ENCODE results near the gene GRIK4.
"Not testable (repeated sequence)": the region's sequence is repeated elsewhere in the genome, so short reads cannot be mapped to it uniquely, and the experiment has no call there.

The GRIK4 gene

GRCh38 chr11:120752668-120753067 lies 241.1 kb downstream of the GRIK4 start:
- Histone ChIP-seq H3K27me3 (ENCODE audit: insufficient read depth, insufficient read length) (no peaks in the 10 kb centered on the region), H3K36me3 (ENCODE audit: insufficient read depth, insufficient read length, low read length) (no peaks in the 10 kb centered on the region)

GRCh38 chr11:120756931-120757330 lies 245.4 kb downstream of the GRIK4 start:
- Histone ChIP-seq H3K9ac (ENCODE audit: insufficient read length, low read depth) (no peak overlapping the region), H3K9me3 (ENCODE audit: insufficient read depth, low read length) (no peaks in the 10 kb centered on the region), H3K4me3 (ENCODE audit: insufficient read length, low read depth) (no peak overlapping the region), H3K36me3 (ENCODE audit: insufficient read depth, insufficient read length, low read length) (no peaks in the 10 kb centered on the region), H3K27me3 (ENCODE audit: insufficient read depth, insufficient read length) (no peaks in the 10 kb centered on the region), H3K4me1 (ENCODE audit: insufficient read depth, insufficient read length) (peaks cover 4% of the 10 kb centered on the region)
- no peak for DNase-seq (ENCODE audit: low read depth, low spot score)
- TF ChIP-seq ZNF274 (IDR thresholded peaks at IDR 0.05; ENCODE audit: low read depth, low read length) (no peak), SUZ12 (IDR thresholded peaks at IDR 0.05; ENCODE audit: extremely low read depth, insufficient read depth, insufficient read length) (no peak), YY1 (IDR thresholded peaks at IDR 0.05; ENCODE audit: insufficient read depth, insufficient read length) (no peak)

More at GRCh38 chr11:120752668-120753067, 241.1 kb downstream of the GRIK4 start:
- no peak overlapping the region for H3K9ac ChIP-seq (ENCODE audit: insufficient read length, low read depth)
- TF ChIP-seq YY1 (IDR thresholded peaks at IDR 0.05; ENCODE audit: insufficient read depth, insufficient read length), result no peak
- TF ChIP-seq ZNF274 (IDR thresholded peaks at IDR 0.05; ENCODE audit: low read depth, low read length), result no peak
- TF ChIP-seq SUZ12 (IDR thresholded peaks at IDR 0.05; ENCODE audit: extremely low read depth, insufficient read depth, insufficient read length), result no peak
- peaks cover 9% of the 10 kb centered on the region for H3K4me1 ChIP-seq (ENCODE audit: insufficient read depth, insufficient read length)
- H3K4me3 ChIP-seq (ENCODE audit: insufficient read length, low read depth), result no peak overlapping the region
- no peaks in the 10 kb centered on the region for H3K9me3 ChIP-seq (ENCODE audit: insufficient read depth, low read length)
- no peak for DNase-seq (ENCODE audit: low read depth, low spot score)

- Histone ChIP-seq H3K27me3 (ENCODE audit: insufficient read depth, insufficient read length) (no peaks in the 10 kb centered on the region), H3K9ac (ENCODE audit: insufficient read length, low read depth) (no peak overlapping the region), H3K4me1 (ENCODE audit: insufficient read depth, insufficient read length) (peaks cover 4% of the 10 kb centered on the region), H3K36me3 (ENCODE audit: insufficient read depth, insufficient read length, low read length) (no peaks in the 10 kb centered on the region), H3K4me3 (ENCODE audit: insufficient read length, low read depth) (no peak overlapping the region), H3K9me3 (ENCODE audit: insufficient read depth, low read length) (no peaks in the 10 kb centered on the region)
- no peak for DNase-seq (ENCODE audit: low read depth, low spot score)
- no peak for TF ChIP-seq ZNF274 (IDR thresholded peaks at IDR 0.05; ENCODE audit: low read depth, low read length)
- no peak for TF ChIP-seq YY1 (IDR thresholded peaks at IDR 0.05; ENCODE audit: insufficient read depth, insufficient read length)
- no peak for TF ChIP-seq SUZ12 (IDR thresholded peaks at IDR 0.05; ENCODE audit: extremely low read depth, insufficient read depth, insufficient read length)
Measured at GRCh38 chr11:120759046-120759445, 247.5 kb downstream of the GRIK4 start.

DNA sequence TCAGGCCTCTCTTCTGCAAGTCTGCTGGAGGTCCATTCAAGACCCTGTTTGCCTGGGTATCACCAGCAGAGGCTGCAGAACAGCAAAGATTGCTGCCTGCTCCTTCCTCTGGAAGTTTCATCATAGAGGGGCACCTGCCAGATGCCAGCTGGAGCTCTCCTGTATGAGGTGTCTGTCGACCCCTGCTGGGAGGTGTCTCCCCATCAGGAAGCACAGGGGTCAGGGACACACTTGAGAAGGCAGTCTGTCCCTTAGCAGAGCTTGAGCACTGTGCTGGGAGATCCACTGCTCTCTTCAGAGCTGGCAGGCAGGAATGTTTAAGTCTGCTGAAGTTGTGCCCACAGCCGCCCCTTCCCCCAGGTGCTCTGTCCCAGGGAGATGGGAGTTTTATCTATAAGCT lies 254.2 kb downstream of the GRIK4 start:
- DNase-seq (ENCODE audit: low read depth, low spot score); H3K4me3 ChIP-seq (ENCODE audit: insufficient read length, low read depth); H3K36me3 ChIP-seq (ENCODE audit: insufficient read depth, insufficient read length, low read length); H3K27me3 ChIP-seq (ENCODE audit: insufficient read depth, insufficient read length); H3K4me1 ChIP-seq (ENCODE audit: insufficient read depth, insufficient read length); H3K9ac ChIP-seq (ENCODE audit: insufficient read length, low read depth): not testable (repeated sequence)
- H3K9me3 ChIP-seq (ENCODE audit: insufficient read depth, low read length), result peaks cover 10% of the 10 kb centered on the region; the same call in 1 of the 2 replicates

DNA sequence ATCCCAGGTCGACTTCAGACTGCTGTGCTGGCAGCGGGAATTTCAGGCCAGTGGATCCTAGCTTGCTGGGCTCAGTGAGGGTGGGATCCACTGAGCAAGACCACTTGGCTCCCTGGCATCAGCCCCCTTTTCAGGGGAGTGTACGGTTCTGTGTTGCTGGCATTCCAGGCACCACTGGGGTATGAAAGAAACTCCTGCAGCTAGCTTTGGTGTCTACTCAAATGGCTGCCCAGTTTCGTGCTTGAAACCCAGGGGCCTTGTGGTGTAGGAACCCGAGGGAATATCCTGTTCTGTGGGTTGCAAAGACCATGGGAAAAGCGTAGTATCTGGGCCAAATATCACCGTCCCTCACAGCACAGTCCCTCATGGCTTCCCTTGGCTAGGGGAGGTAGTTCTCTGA lies 254.8 kb downstream of the GRIK4 start:
- Histone ChIP-seq H3K9ac (ENCODE audit: insufficient read length, low read depth) (no peak overlapping the region), H3K4me1 (ENCODE audit: insufficient read depth, insufficient read length) (no peaks in the 10 kb centered on the region), H3K27me3 (ENCODE audit: insufficient read depth, insufficient read length) (no peaks in the 10 kb centered on the region), H3K4me3 (ENCODE audit: insufficient read length, low read depth) (no peak overlapping the region), H3K36me3 (ENCODE audit: insufficient read depth, insufficient read length, low read length) (no peaks in the 10 kb centered on the region), H3K9me3 (ENCODE audit: insufficient read depth, low read length) (peaks cover 10% of the 10 kb centered on the region; the same call in 1 of the 2 replicates)
- no peak for DNase-seq (ENCODE audit: low read depth, low spot score)
- TF ChIP-seq YY1 (IDR thresholded peaks at IDR 0.05; ENCODE audit: insufficient read depth, insufficient read length) (no peak), SUZ12 (IDR thresholded peaks at IDR 0.05; ENCODE audit: extremely low read depth, insufficient read depth, insufficient read length) (no peak), ZNF274 (IDR thresholded peaks at IDR 0.05; ENCODE audit: low read depth, low read length) (no peak)

DNA sequence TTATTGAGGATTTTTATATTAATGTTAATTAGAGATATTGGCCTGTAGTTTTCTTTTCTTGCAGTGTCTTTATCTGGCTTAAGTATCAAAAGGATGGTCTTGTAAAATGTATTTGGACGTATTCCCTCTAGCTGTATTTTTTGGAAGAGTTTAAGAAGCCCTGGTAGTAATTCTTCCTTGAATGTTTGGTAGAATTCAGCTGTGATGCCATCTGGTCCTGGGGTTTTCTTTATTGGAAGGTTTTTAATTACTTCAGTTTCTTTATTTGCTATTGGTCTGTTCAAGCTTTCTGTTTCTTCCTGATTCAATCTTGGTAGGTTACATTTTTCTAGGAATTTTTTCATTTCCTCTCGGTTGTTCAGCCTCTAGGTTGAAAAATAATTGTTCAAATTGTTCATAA lies 257.4 kb downstream of the GRIK4 start:
- no peak for TF ChIP-seq YY1 (IDR thresholded peaks at IDR 0.05; ENCODE audit: insufficient read depth, insufficient read length)
- no peak for TF ChIP-seq SUZ12 (IDR thresholded peaks at IDR 0.05; ENCODE audit: extremely low read depth, insufficient read depth, insufficient read length)
- no peak for TF ChIP-seq ZNF274 (IDR thresholded peaks at IDR 0.05; ENCODE audit: low read depth, low read length)

DNA sequence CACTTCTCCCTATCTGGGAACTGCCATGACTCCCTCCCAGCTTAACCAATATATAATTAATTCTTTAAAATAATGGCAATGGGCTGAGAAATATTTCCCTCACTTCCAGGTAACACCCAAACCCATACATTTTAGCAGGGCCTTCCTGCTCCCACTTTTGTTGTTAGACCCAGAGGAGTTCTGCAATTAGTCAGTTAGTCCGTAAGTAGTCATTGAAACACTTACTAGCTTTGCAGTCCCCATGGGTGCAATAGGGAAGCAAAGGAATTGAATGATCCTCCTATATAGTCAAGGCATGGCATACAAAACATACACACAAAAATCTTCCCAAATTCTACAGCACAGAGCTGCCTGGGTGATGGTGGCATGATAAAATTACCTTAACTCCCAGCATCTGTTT lies 258.4 kb downstream of the GRIK4 start:
- no peak overlapping the region for H3K4me3 ChIP-seq (ENCODE audit: insufficient read length, low read depth)
- H3K9ac ChIP-seq (ENCODE audit: insufficient read length, low read depth), result no peak overlapping the region
- H3K9me3 ChIP-seq (ENCODE audit: insufficient read depth, low read length), result peaks cover 37% of the 10 kb centered on the region
- no peaks in the 10 kb centered on the region for H3K36me3 ChIP-seq (ENCODE audit: insufficient read depth, insufficient read length, low read length)
- no peak for DNase-seq (ENCODE audit: low read depth, low spot score)
- H3K4me1 ChIP-seq (ENCODE audit: insufficient read depth, insufficient read length), result no peaks in the 10 kb centered on the region
- TF ChIP-seq SUZ12 (IDR thresholded peaks at IDR 0.05; ENCODE audit: extremely low read depth, insufficient read depth, insufficient read length) (no peak), ZNF274 (IDR thresholded peaks at IDR 0.05; ENCODE audit: low read depth, low read length) (no peak), YY1 (IDR thresholded peaks at IDR 0.05; ENCODE audit: insufficient read depth, insufficient read length) (no peak)
- no peaks in the 10 kb centered on the region for H3K27me3 ChIP-seq (ENCODE audit: insufficient read depth, insufficient read length)

More for the DNA sequence above, 257.4 kb downstream of the GRIK4 start:
- Histone ChIP-seq H3K9me3 (ENCODE audit: insufficient read depth, low read length) (peaks cover 28% of the 10 kb centered on the region), H3K4me1 (ENCODE audit: insufficient read depth, insufficient read length) (no peaks in the 10 kb centered on the region), H3K9ac (ENCODE audit: insufficient read length, low read depth) (no peak overlapping the region), H3K27me3 (ENCODE audit: insufficient read depth, insufficient read length) (no peaks in the 10 kb centered on the region), H3K4me3 (ENCODE audit: insufficient read length, low read depth) (no peak overlapping the region), H3K36me3 (ENCODE audit: insufficient read depth, insufficient read length, low read length) (no peaks in the 10 kb centered on the region)
- DNase-seq (ENCODE audit: low read depth, low spot score), result no peak

Data from NT2/D1 (cell line).